K562 (cell line): Measurements from ENCODE around the gene DEDD. TPM values are rescaled to one million over a fixed set of nuclear protein-coding genes. Genes with fewer than 3 reads are reported as not detected.

ENCODE experiments used
- ATAC-seq: fragments of 200-7000 bp; cut with Tn5 transposase; 3 replicates; pipeline ENCODE4 v1.9.1; 2020; ENCODE audit warnings: moderate library complexity
- BruUV-seq: library from RNA; stranded (reverse); fragments of 400-500 nt; replicated peaks from 2 replicates; lab custom pipeline; 2021; lab: Mats Ljungman, UMichigan
- CTCF ChIA-PET: fragments of 300-600 bp; formaldehyde crosslinking; extraction: SDS; loops from one replicate; lab custom pipeline; 2021; ENCODE audit warnings: low intra/inter-chr PET ratio; lab: Yijun Ruan, JAX
- POLR2A ChIA-PET: fragments of 300-600, 350-650 bp; sonication (Branson Sonifier 250); formaldehyde crosslinking; extraction: SDS; loops from one replicate; lab custom pipeline; 2021; ENCODE audit warnings: antibody characterized with exemption, inconsistent platforms; lab: Yijun Ruan, JAX
- DNase-seq, 4 experiments: peaks; one replicate each; pipeline versions ENCODE4 v3.0.0 to v3.0.0-alpha.2; 2011 to 2018; ENCODE audit warnings: low spot score in 3 of 4, mixed read lengths in 3 of 4; ENCODE audit errors: extremely low read depth in 1 of 4
- FAIRE-seq: peaks from 2 replicates; lab custom pipeline; 2011; peaks lifted over from hg19 to GRCh38; lab: Jason Lieb, UNC
- H2AFZ ChIP-seq: 2 replicates; pipeline ENCODE4 v1.6.0; 2011; ENCODE audit warnings: low read depth, low read length, control low read depth, inconsistent platforms
- H3K27ac ChIP-seq: fragments of 200-600 bp; 3 replicates; pipeline ENCODE4 v1.8.0; 2011; ENCODE audit warnings: low read depth, mild to moderate bottlenecking, control low read depth, inconsistent platforms, low read length, moderate library complexity, mixed read lengths; ENCODE audit errors: extremely low read depth
- H3K27me3 ChIP-seq, 2 experiments: fragments of 300-600 bp in 1 of 2; 2 replicates in 1 of 2; 3 replicates in 1 of 2; pipeline versions ENCODE4 v1.6.0 to v1.8.0; 2011; ENCODE audit warnings: inconsistent platforms in 2 of 2, low read length in 2 of 2, mild to moderate bottlenecking in 1 of 2, mixed read lengths in 1 of 2, moderate library complexity in 1 of 2; ENCODE audit not compliant: control insufficient read depth in 2 of 2, insufficient read depth in 2 of 2
- H3K36me3 ChIP-seq: fragments of 300-600 bp; 3 replicates; pipeline ENCODE4 v1.8.0; 2011; ENCODE audit warnings: mild to moderate bottlenecking, low read length, inconsistent platforms; ENCODE audit not compliant: control insufficient read depth, insufficient read depth
- H3K4me1 ChIP-seq, 2 experiments: fragments of 200-600 bp in 1 of 2; replicated peaks in 1 of 2; 2 replicates in 1 of 2; 3 replicates in 1 of 2; pipeline versions ENCODE4 v1.5.1 to v1.8.0; 2011; ENCODE audit warnings: inconsistent platforms in 2 of 2, low read length in 2 of 2, mild to moderate bottlenecking in 1 of 2, mixed read lengths in 1 of 2, moderate library complexity in 1 of 2; ENCODE audit not compliant: control insufficient read depth in 2 of 2, insufficient read depth in 2 of 2
- H3K4me2 ChIP-seq: 2 replicates; pipeline ENCODE4 v1.6.1; 2011; ENCODE audit warnings: low read length, control low read depth, inconsistent platforms, mixed read lengths; ENCODE audit not compliant: insufficient read depth
- H3K4me3 ChIP-seq: fragments of 200-600 bp; sonication (generic), shearing (Covaris generic); 2 replicates; pipeline ENCODE4 v1.5.1; 2016; ENCODE audit warnings: control low read depth, inconsistent platforms
- H3K79me2 ChIP-seq: fragments of 200-600 bp; 3 replicates; pipeline ENCODE4 v1.8.0; 2011; ENCODE audit warnings: low read length, inconsistent platforms; ENCODE audit not compliant: control insufficient read depth, insufficient read depth
- H3K9ac ChIP-seq, 2 experiments: 2 replicates each; pipeline versions ENCODE4 v1.6.0 to v1.6.1; 2011; ENCODE audit warnings: low read depth in 2 of 2, low read length in 2 of 2, control low read depth in 1 of 2, inconsistent platforms in 1 of 2, mild to moderate bottlenecking in 1 of 2, mixed read lengths in 1 of 2; ENCODE audit not compliant: insufficient read depth in 1 of 2
- H3K9me1 ChIP-seq: one replicate; pipeline ENCODE4 v1.6.0; 2011; ENCODE audit warnings: inconsistent platforms, mild to moderate bottlenecking, low read length, moderate library complexity; ENCODE audit not compliant: control insufficient read depth, insufficient read depth
- H3K9me3 ChIP-seq: replicated peaks from 2 replicates; pipeline ENCODE4 v1.5.1; 2011; ENCODE audit warnings: low read depth, low read length, inconsistent platforms; ENCODE audit not compliant: control insufficient read depth, insufficient read depth
- H4K20me1 ChIP-seq: replicated peaks from 2 replicates; pipeline ENCODE4 v1.6.1; 2011; ENCODE audit warnings: low read length, inconsistent platforms, mixed read lengths; ENCODE audit not compliant: control insufficient read depth, insufficient read depth
- CBX8 ChIP-seq: fragments of 200-600 bp; sonication (generic); IDR thresholded peaks from 2 replicates; pipeline ENCODE4 v1.6.1; 2012; ENCODE audit warnings: borderline replicate concordance, mixed run types, low read depth, mild to moderate bottlenecking, moderate library complexity, mixed read lengths, low read length, control low read depth, inconsistent platforms; ENCODE audit not compliant: poor library complexity, severe bottlenecking; ENCODE audit errors: extremely low read depth
- CREB3L1 ChIP-seq: fragments of 450-650 bp; IDR thresholded peaks from 2 replicates; pipeline ENCODE4 v1.6.1; 2014; ENCODE audit warnings: low read depth, mild to moderate bottlenecking, moderate library complexity, borderline replicate concordance
- E2F4 ChIP-seq: sonication (generic); formaldehyde crosslinking; IDR thresholded peaks from 2 replicates; pipeline ENCODE4 v1.8.0; 2022; ENCODE audit warnings: mild to moderate bottlenecking, low read depth, missing genetic modification reagents
- FOXM1 ChIP-seq, 2 experiments: fragments of 450-650 bp in 1 of 2; sonication (generic) in 1 of 2; formaldehyde crosslinking in 1 of 2; IDR thresholded peaks; 2 replicates each; pipeline versions ENCODE4 v1.6.1 to v1.9.0; 2017 to 2022; ENCODE audit warnings: low read depth in 2 of 2, mild to moderate bottlenecking in 2 of 2, missing genetic modification reagents in 1 of 2, moderate library complexity in 1 of 2
- MEF2A ChIP-seq: IDR thresholded peaks from 2 replicates; pipeline ENCODE4 v1.6.1; 2011; ENCODE audit warnings: low read depth, mild to moderate bottlenecking, low read length, moderate library complexity; ENCODE audit not compliant: control insufficient read depth
- SREBF2 ChIP-seq: sonication (generic); formaldehyde crosslinking; IDR thresholded peaks from 2 replicates; pipeline ENCODE4 v1.4.0; 2020; ENCODE audit warnings: mild to moderate bottlenecking, missing genetic modification reagents
- WGBS: fragments of 100-300 bp; shearing (Covaris generic); methylation state at CpG from one replicate; pipeline ENCODE4 v1.1.6; 2016; ENCODE audit warnings: low coverage, mixed read lengths; ENCODE audit not compliant: insufficient coverage; ENCODE audit errors: missing lambda C conversion rate; 5-methylcytosine and 5-hydroxymethylcytosine counted together
- in situ Hi-C: fragments of 300-500 bp; cut with MboI; formaldehyde crosslinking; loops from 4 replicates; pipeline ENCODE4 v1.15.0; 2018; ENCODE audit warnings: inconsistent platforms, mixed read lengths
- intact Hi-C: fragments of 100-400 bp; cut with micrococcal nuclease; formaldehyde crosslinking; loops from 2 replicates; pipeline ENCODE4 v1.14.2; 2022
- polyA plus RNA-seq, 8 experiments: library from polyadenylated mRNA; depleted of rRNA in 4 of 8; stranded (reverse) in 5 of 8; unstranded in 3 of 8; fragments of >200 nt; fragmentation: Nextera tagmentation in 2 of 8; fragmentation: Illumina TruSeq in 1 of 8; extraction: Ambion mirVana in 2 of 8; extraction: Trizol in 1 of 8; gene quantifications; 2 replicates each; pipeline versions ENCODE4 v1.2.1 to v1.2.3, GENCODE V29; 2011 to 2014; ENCODE audit warnings: inconsistent platforms in 1 of 8, missing spikeins in 1 of 8
- total RNA-seq, 7 experiments: library from RNA; depleted of rRNA in 6 of 7; stranded (reverse); fragments of >200 nt in 6 of 7; fragmentation: Illumina TruSeq in 2 of 7; extraction: Trizol in 2 of 7; gene quantifications; 2 replicates each; pipeline versions ENCODE4 v1.2.1 to v1.2.3, GENCODE V29; 2011 to 2021; ENCODE audit warnings: low replicate concordance in 1 of 7

The DEDD gene
- total and polyA plus RNA-seq, 9 of the 15 experiments (the other 6 are each of a cell fraction or from before 2014, with no cell fraction given) = 11.6 to 41.0 (median 16.8) TPM

- H3K27ac ChIP-seq = peak overlapping the region; percentile 72
- peaks cover 65% of the 10 kb centered on the region for H3K36me3 ChIP-seq
- 1% methylated on average over 11 of the region's 11 CpGs for whole genome bisulfite sequencing
- no peak for DNase-seq
- no peak for TF ChIP-seq CBX8
- 0 out of 2 replicates have a peak, but pooled peaks have one; percentile 55 for TF ChIP-seq SREBF2 (CRISPR knock-in tag)
- 0 out of 2 replicates have a peak, but pooled peaks have one; percentile 36 for TF ChIP-seq E2F4
- TF ChIP-seq CREB3L1 = no peak
- no peak for TF ChIP-seq MEF2A
- no peak for TF ChIP-seq FOXM1 (IDR thresholded peaks at IDR 0.05; ENCODE audit: low read depth)
- TF ChIP-seq FOXM1 (CRISPR knock-in tag; IDR thresholded peaks at IDR 0.05; ENCODE audit: low read depth) = peak; percentile 69; the same call in 1 of the 2 replicates
- H2AFZ ChIP-seq = peak overlapping the region; percentile 60
- no peaks in the 10 kb centered on the region for H3K27me3 ChIP-seq
- BruUV-seq = no TSS peak
- no peak for FAIRE-seq
- H3K4me3 ChIP-seq = peak overlapping the region; percentile 75
- no peaks in the 10 kb centered on the region for H4K20me1 ChIP-seq
- no peak for ATAC-seq
- H3K9me1 ChIP-seq = no peaks in the 10 kb centered on the region
- H3K9ac ChIP-seq = peak overlapping the region; percentile 77 to 98
- in situ Hi-C loops (no loop called here), intact Hi-C loops (loop anchor here (2.0 kb wide), 1 partner anchor 17 kb away; the partner anchor contains the start of gene B4GALT3)
- H3K9me3 ChIP-seq = no peaks in the 10 kb centered on the region
- H3K4me1 ChIP-seq = peaks cover 52 to 65% of the 10 kb centered on the region in 2 experiments
- POLR2A ChIA-PET = interaction anchor here (0.8 to 1.0 kb wide), 2 partner anchors 15 to 154 kb away, joined by 3 to 4 read pairs; partner anchors contain the start of gene SDHC
- CTCF ChIA-PET = no interaction called here
- peaks cover 63% of the 10 kb centered on the region for H3K79me2 ChIP-seq
- H3K4me2 ChIP-seq = peak overlapping the region; percentile 95
Measured at GRCh38 chr1:161159913-161160243, 27.4 kb upstream of the DEDD start.
